ENCODE data around the gene TRIM72. TPM values are rescaled to one million over a fixed set of nuclear protein-coding genes. Genes with fewer than 3 reads are reported as not detected.
"Not testable (repeated sequence)": the region's sequence is repeated elsewhere in the genome, so short reads cannot be mapped to it uniquely, and the experiment has no call there.

Gene TRIM72
- total RNA-seq, 3 donors from 2014 or later: not detected

- not testable (repeated sequence) for H3K9me3 Mint-ChIP-seq; H3K4me3 Mint-ChIP-seq; H3K27me3 Mint-ChIP-seq (ENCODE audit: low read depth); ATAC-seq; H3K36me3 Mint-ChIP-seq (ENCODE audit: insufficient read depth); DNase-seq
- peaks cover 31% of the 10 kb centered on the region for H3K4me1 Mint-ChIP-seq (ENCODE audit: low read depth)
Measured at GRCh38 chr16:31269973-31270372, 56.1 kb downstream of the TRIM72 start.

DNA sequence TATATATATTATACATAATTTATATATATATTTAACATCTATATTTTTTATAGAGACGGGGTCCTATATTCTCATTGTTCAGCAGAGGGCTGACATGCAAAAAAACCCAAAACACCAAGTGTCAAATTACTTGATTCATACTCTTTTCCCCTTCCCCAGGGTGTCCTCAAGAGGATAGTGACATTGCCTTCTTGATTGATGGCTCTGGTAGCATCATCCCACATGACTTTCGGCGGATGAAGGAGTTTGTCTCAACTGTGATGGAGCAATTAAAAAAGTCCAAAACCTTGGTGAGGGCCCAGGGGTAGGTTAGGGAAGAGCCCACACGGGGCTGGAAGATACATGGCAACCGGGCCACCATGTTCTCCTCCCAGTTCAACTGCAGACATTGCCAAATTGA lies 56.9 kb downstream of the TRIM72 start:
- ATAC-seq (no peak), DNase-seq (no peak)
- H3K4me1 Mint-ChIP-seq (ENCODE audit: low read depth): peaks cover 22% of the 10 kb centered on the region
- no peaks in the 10 kb centered on the region for H3K36me3 Mint-ChIP-seq (ENCODE audit: insufficient read depth)
- H3K9me3 Mint-ChIP-seq: no peaks in the 10 kb centered on the region
- H3K4me3 Mint-ChIP-seq: no peak overlapping the region
- peaks cover 3% of the 10 kb centered on the region for H3K27me3 Mint-ChIP-seq (ENCODE audit: low read depth)

DNA sequence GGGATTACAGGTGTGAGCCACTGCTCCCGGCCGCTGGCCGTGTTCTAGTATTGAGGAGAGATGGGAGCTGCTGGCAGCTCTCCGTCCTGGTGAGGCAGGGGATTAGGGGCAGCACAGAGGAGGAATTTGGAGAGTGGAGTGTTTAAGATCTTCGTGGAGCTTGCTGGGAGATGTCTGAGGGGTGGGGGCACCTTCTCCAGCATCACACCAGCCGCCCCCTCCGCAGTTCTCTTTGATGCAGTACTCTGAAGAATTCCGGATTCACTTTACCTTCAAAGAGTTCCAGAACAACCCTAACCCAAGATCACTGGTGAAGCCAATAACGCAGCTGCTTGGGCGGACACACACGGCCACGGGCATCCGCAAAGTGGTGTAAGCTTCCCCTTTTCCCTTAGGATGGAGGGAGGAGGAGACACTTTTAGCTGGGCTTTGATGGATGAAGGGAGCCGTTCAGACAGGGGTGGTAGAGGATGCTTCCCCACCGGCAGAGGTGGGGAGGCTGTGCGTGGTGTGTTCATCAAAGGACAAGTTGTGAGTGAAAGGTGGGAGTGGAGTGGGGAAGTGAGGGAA lies 57.8 kb downstream of the TRIM72 start:
- Mint-ChIP-seq H3K4me3 (no peak overlapping the region), H3K9me3 (no peaks in the 10 kb centered on the region), H3K4me1 (ENCODE audit: low read depth) (peaks cover 17% of the 10 kb centered on the region), H3K36me3 (ENCODE audit: insufficient read depth) (no peaks in the 10 kb centered on the region), H3K27me3 (ENCODE audit: low read depth) (peaks cover 3% of the 10 kb centered on the region)
- no peak for ATAC-seq
- no peak for DNase-seq

DNA sequence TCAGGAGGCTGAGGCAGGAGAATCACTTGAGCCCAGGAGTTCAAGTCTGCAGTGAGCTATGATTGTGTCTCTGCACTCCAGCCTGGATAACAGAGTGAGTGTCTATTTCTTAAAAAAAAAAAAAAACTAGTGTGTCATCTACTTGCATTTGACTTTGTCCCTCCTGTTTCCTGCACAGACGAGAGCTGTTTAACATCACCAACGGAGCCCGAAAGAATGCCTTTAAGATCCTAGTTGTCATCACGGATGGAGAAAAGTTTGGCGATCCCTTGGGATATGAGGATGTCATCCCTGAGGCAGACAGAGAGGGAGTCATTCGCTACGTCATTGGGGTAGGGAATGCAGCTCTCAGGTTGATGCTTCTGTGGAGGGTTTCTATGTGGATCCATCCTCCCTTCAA lies 59.3 kb downstream of the TRIM72 start:
- H3K36me3 Mint-ChIP-seq (ENCODE audit: insufficient read depth): no peaks in the 10 kb centered on the region
- H3K9me3 Mint-ChIP-seq: no peaks in the 10 kb centered on the region
- H3K4me1 Mint-ChIP-seq (ENCODE audit: low read depth): peaks cover 6% of the 10 kb centered on the region
- no peak for DNase-seq
- ATAC-seq: no peak
- no peak overlapping the region for H3K4me3 Mint-ChIP-seq
- no peaks in the 10 kb centered on the region for H3K27me3 Mint-ChIP-seq (ENCODE audit: low read depth)

DNA sequence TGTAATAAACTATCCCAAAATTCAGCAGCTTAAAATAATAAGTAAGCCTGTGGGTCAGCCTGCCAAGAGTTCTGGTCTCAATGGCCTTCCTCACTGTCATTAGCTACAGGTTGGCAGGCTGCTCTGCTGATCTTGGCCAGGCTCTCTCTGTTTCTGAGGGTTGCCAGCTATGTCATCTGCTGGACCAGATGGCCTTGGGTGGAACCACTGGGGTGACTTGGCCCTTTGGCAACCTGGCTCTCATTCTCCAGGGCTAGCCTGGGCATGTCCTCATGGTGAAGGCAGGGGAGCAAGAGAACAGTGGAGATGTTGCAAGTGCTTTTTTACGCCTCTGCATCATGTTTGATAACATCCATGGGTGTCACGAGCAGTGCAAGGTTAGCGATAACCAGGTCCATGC lies 59.8 kb downstream of the TRIM72 start:
- DNase-seq: no peak
- Mint-ChIP-seq H3K4me3 (no peak overlapping the region), H3K27me3 (ENCODE audit: low read depth) (no peaks in the 10 kb centered on the region), H3K4me1 (ENCODE audit: low read depth) (peaks cover 3% of the 10 kb centered on the region), H3K36me3 (ENCODE audit: insufficient read depth) (no peaks in the 10 kb centered on the region), H3K9me3 (no peaks in the 10 kb centered on the region)
- no peak for ATAC-seq

GRCh38 chr16:31274831-31275816 lies 61.2 kb downstream of the TRIM72 start:
- no peaks in the 10 kb centered on the region for H3K9me3 Mint-ChIP-seq
- ATAC-seq (no peak), DNase-seq (no peak)
- H3K4me1 Mint-ChIP-seq (ENCODE audit: low read depth): no peaks in the 10 kb centered on the region
- H3K4me3 Mint-ChIP-seq: no peak overlapping the region
- H3K36me3 Mint-ChIP-seq (ENCODE audit: insufficient read depth): no peaks in the 10 kb centered on the region
- H3K27me3 Mint-ChIP-seq (ENCODE audit: low read depth): no peaks in the 10 kb centered on the region

DNA sequence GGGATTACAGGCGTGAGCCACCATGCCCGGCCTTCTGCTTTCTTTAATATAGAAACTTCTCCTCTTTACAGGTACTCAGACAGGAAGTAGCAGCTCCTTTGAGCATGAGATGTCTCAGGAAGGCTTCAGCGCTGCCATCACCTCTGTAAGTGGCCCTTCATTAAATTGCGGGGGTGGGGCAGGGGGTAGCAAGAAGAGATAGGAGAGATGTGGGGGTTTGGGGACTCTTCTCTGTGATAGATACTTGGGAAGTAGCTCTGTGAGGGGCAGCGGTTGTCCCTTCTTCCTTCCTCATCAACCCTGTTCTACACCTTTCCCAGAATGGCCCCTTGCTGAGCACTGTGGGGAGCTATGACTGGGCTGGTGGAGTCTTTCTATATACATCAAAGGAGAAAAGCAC lies 62.7 kb downstream of the TRIM72 start:
- no peak overlapping the region for H3K4me3 Mint-ChIP-seq
- DNase-seq: no peak
- H3K27me3 Mint-ChIP-seq (ENCODE audit: low read depth): peaks cover 4% of the 10 kb centered on the region
- no peak for ATAC-seq
- H3K9me3 Mint-ChIP-seq: no peaks in the 10 kb centered on the region
- H3K36me3 Mint-ChIP-seq (ENCODE audit: insufficient read depth): no peaks in the 10 kb centered on the region
- H3K4me1 Mint-ChIP-seq (ENCODE audit: low read depth): no peaks in the 10 kb centered on the region

DNA sequence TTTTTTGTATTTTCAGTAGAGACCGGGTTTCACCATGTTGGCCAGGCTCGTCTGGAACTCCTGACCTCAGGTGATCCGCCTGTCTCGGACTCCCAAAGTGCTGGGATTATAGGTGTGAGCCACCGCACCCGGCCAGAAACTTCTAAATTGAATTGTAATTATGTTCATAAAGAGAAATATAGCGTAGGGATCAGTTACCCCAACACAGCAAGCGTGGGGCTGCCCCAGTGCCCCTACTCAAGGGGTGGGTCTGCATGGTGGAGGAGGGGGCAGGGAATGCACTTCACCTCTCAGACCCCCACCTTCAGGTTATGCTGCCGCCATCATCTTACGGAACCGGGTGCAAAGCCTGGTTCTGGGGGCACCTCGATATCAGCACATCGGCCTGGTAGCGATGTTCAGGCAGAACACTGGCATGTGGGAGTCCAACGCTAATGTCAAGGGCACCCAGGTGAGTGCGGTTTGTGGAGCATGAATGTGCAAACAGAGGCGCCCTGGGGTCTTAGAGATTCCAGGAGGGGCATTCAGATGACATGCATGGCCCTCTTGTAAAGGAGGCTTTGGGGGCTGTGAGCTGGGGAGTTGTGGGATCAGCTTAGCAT lies 63.8 kb downstream of the TRIM72 start:
- no peak for ATAC-seq
- Mint-ChIP-seq H3K4me3 (no peak overlapping the region), H3K36me3 (ENCODE audit: insufficient read depth) (no peaks in the 10 kb centered on the region), H3K27me3 (ENCODE audit: low read depth) (peaks cover 4% of the 10 kb centered on the region), H3K9me3 (no peaks in the 10 kb centered on the region), H3K4me1 (ENCODE audit: low read depth) (no peaks in the 10 kb centered on the region)
- DNase-seq: no peak

DNA sequence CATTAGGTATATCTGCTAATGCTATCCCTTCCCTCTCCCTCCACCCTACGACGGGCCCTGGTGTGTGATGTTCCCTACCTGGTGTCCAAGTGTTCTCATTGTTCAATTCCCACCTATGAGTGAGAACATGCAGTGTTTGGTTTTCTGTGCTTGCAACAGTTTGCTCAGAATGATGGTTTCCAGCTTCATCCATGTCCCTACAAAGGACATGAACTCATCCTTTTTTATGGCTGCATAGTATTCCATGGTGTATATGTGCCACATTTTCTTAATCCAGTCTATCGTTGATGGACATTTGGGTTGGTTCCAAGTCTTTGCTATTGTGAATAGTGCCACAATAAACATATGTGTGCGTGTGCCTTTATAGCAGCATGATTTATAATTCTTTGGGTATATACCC lies 64.9 kb downstream of the TRIM72 start:
- H3K4me1 Mint-ChIP-seq (ENCODE audit: low read depth); H3K36me3 Mint-ChIP-seq (ENCODE audit: insufficient read depth); DNase-seq; ATAC-seq; H3K27me3 Mint-ChIP-seq (ENCODE audit: low read depth); H3K9me3 Mint-ChIP-seq; H3K4me3 Mint-ChIP-seq: not testable (repeated sequence)

Other genes starting within 250 kb of the TRIM72 start
- 1 to 10 TPM; 1.2 to 2.0 (median 1.3) TPM for gene HSD3B7, start 228.9 kb upstream of the TRIM72 start, total RNA-seq
- under 1 TPM; 0.25 to 0.69 (median 0.43) TPM for gene STX1B, start 203.5 kb upstream of the TRIM72 start, total RNA-seq
- 10 to 100 TPM; 53.1 to 81.7 (median 63.8) TPM for gene STX4, start 180.6 kb upstream of the TRIM72 start, total RNA-seq
- 10 to 100 TPM; 18.1 to 19.4 (median 19.2) TPM for gene ZNF668, start 139.9 kb upstream of the TRIM72 start, total RNA-seq
- 10 to 100 TPM; 22.3 to 26.1 (median 22.7) TPM for gene ZNF646, start 139.7 kb upstream of the TRIM72 start, total RNA-seq
- gene PRSS53, start 125.2 kb upstream of the TRIM72 start, total RNA-seq: 1 to 10 TPM; 4.6 to 5.6 (median 4.9) TPM
- 10 to 100 TPM; 62.8 to 63.8 (median 63.5) TPM for gene VKORC1, start 119.3 kb upstream of the TRIM72 start, total RNA-seq
- gene BCKDK, start 105.7 kb upstream of the TRIM72 start, total RNA-seq: 10 to 100 TPM; 41.9 to 46.5 (median 43.2) TPM
- 10 to 100 TPM; 59.8 to 63.9 (median 61.9) TPM for gene KAT8, start 96.5 kb upstream of the TRIM72 start, total RNA-seq
- under 1 TPM; 0.11 to 0.58 (median 0.38) TPM for gene PRSS8, start 78.4 kb upstream of the TRIM72 start, total RNA-seq
- gene PRSS36, start 64.1 kb upstream of the TRIM72 start, total RNA-seq: under 1 TPM in 2 of 3 donors, not detected in 1; 0.40 to 0.78 TPM
- gene FUS, start 34.0 kb upstream of the TRIM72 start, total RNA-seq: 100 to 1,000 TPM; 783 to 850 (median 809) TPM
- gene PYCARD, start 11.4 kb upstream of the TRIM72 start, total RNA-seq: 1 to 10 TPM; 1.3 to 2.7 (median 2.5) TPM
- gene PYDC1, start 3.0 kb downstream of the TRIM72 start, total RNA-seq: not detected
- 1 to 10 TPM in 1 of 3 donors, under 1 TPM in 2; 0.90 to 1.8 (median 0.99) TPM for gene ITGAM, start 45.9 kb downstream of the TRIM72 start, total RNA-seq
- gene ITGAX, start 141.1 kb downstream of the TRIM72 start, total RNA-seq: 1 to 10 TPM in 2 of 3 donors, under 1 TPM in 1; 0.89 to 2.3 (median 2.2) TPM
- gene ITGAD, start 179.2 kb downstream of the TRIM72 start, total RNA-seq: under 1 TPM in 1 of 3 donors, not detected in 2; 0.16 TPM
- gene COX6A2, start 214.2 kb downstream of the TRIM72 start, total RNA-seq: not detected
- gene ZNF843, start 228.7 kb downstream of the TRIM72 start, total RNA-seq: under 1 TPM in 2 of 3 donors, not detected in 1; 0.16 to 0.27 TPM
- gene ARMC5, start 245.4 kb downstream of the TRIM72 start, total RNA-seq: 10 to 100 TPM; 18.4 to 18.9 (median 18.7) TPM

All from activated T-cell treated with anti-CD3 and anti-CD28 coated beads, Interleukin-2, amount 50 U/mL, for 4 hours (primary cell).